ENCODE data around the gene RASGRF1. TPM values are rescaled to one million over a fixed set of nuclear protein-coding genes. Genes with fewer than 3 reads are reported as not detected.

RASGRF1 gene
- total RNA-seq, 4 donors from 2014 or later, result 0.14 to 0.75 (median 0.64) TPM; not detected in 1

GRCh38 chr15:79132770-79133169 is 42.2 kb upstream of the RASGRF1 start:
- no peak for DNase-seq
- in situ Hi-C loops (cut with MboI; ENCODE audit: low pct_ligation_motif_present in 1 of 4, low pct_unique_long_range_greater_than_20kb in 1 of 4, low sequenced_read_pairs in 3 of 4), result no loop called here
- peaks cover 7% of the 10 kb centered on the region for H3K27me3 ChIP-seq
- no peak overlapping the region for H3K4me3 ChIP-seq
- TF ChIP-seq EP300 (IDR thresholded peaks at IDR 0.05; ENCODE audit: low read depth), result no peak
- no peak for TF ChIP-seq POLR2AphosphoS5 (IDR thresholded peaks at IDR 0.05)
- TF ChIP-seq POLR2A (IDR thresholded peaks at IDR 0.05), result no peak
- TF ChIP-seq CTCF (IDR thresholded peaks at IDR 0.05), result no peak
- 72% methylated on average over 1 of the region's 1 CpG; no CpG with 5 or more reads in 1 of the 2 donors for WGBS, 2 donors (ENCODE audit: low coverage in 1 of 2)
- intact Hi-C loops (cut with DNase I; ENCODE audit: low total_unique reads), result no loop called here
- H3K4me1 ChIP-seq, result no peaks in the 10 kb centered on the region
- no peaks in the 10 kb centered on the region for H3K9me3 ChIP-seq
- H3K36me3 ChIP-seq, result no peaks in the 10 kb centered on the region
- H3K27ac ChIP-seq, result no peak overlapping the region

- no peaks in the 10 kb centered on the region for H3K4me1 ChIP-seq
- no peak for TF ChIP-seq EP300 (IDR thresholded peaks at IDR 0.05; ENCODE audit: low read depth)
- no peak for TF ChIP-seq POLR2A (IDR thresholded peaks at IDR 0.05)
- no peak for TF ChIP-seq CTCF (IDR thresholded peaks at IDR 0.05)
- no peak for TF ChIP-seq POLR2AphosphoS5 (IDR thresholded peaks at IDR 0.05)
- in situ Hi-C loops (cut with MboI; ENCODE audit: low pct_ligation_motif_present in 1 of 4, low pct_unique_long_range_greater_than_20kb in 1 of 4, low sequenced_read_pairs in 3 of 4), result no loop called here
- H3K36me3 ChIP-seq, result no peaks in the 10 kb centered on the region
- H3K4me3 ChIP-seq, result no peak overlapping the region
- intact Hi-C loops (cut with DNase I; ENCODE audit: low total_unique reads), result no loop called here
- H3K9me3 ChIP-seq, result no peaks in the 10 kb centered on the region
- DNase-seq, result no peak
- H3K27me3 ChIP-seq, result peaks cover 7% of the 10 kb centered on the region
- no peak overlapping the region for H3K27ac ChIP-seq
These were observed 41.8 kb upstream of the RASGRF1 start for GRCh38 chr15:79132361-79132760.

- in situ Hi-C loops (cut with MboI; ENCODE audit: low pct_ligation_motif_present in 1 of 4, low pct_unique_long_range_greater_than_20kb in 1 of 4, low sequenced_read_pairs in 3 of 4) (no loop called here), intact Hi-C loops (cut with DNase I; ENCODE audit: low total_unique reads) (no loop called here)
- no peak overlapping the region for H3K27ac ChIP-seq
- TF ChIP-seq POLR2A (IDR thresholded peaks at IDR 0.05) (no peak), POLR2AphosphoS5 (IDR thresholded peaks at IDR 0.05) (no peak), EP300 (IDR thresholded peaks at IDR 0.05; ENCODE audit: low read depth) (no peak), CTCF (IDR thresholded peaks at IDR 0.05) (no peak)
- peaks cover 6% of the 10 kb centered on the region for H3K27me3 ChIP-seq
- H3K36me3 ChIP-seq, result no peaks in the 10 kb centered on the region
- H3K4me1 ChIP-seq, result no peaks in the 10 kb centered on the region
- no peaks in the 10 kb centered on the region for H3K9me3 ChIP-seq
- no peak overlapping the region for H3K4me3 ChIP-seq
- WGBS, 2 donors (ENCODE audit: low coverage in 1 of 2), result 51% methylated on average over 4 of the region's 4 CpGs; no CpG with 5 or more reads in 1 of the 2 donors
- DNase-seq, result no peak
These were observed 40.1 kb upstream of the RASGRF1 start for GRCh38 chr15:79130535-79131130.

GRCh38 chr15:79129235-79129634 is 38.7 kb upstream of the RASGRF1 start:
- H3K36me3 ChIP-seq, result no peaks in the 10 kb centered on the region
- TF ChIP-seq POLR2A (IDR thresholded peaks at IDR 0.05), result no peak
- TF ChIP-seq EP300 (IDR thresholded peaks at IDR 0.05; ENCODE audit: low read depth), result no peak
- TF ChIP-seq POLR2AphosphoS5 (IDR thresholded peaks at IDR 0.05), result no peak
- no peak for TF ChIP-seq CTCF (IDR thresholded peaks at IDR 0.05)
- intact Hi-C loops (cut with DNase I; ENCODE audit: low total_unique reads) (no loop called here), in situ Hi-C loops (cut with MboI; ENCODE audit: low pct_ligation_motif_present in 1 of 4, low pct_unique_long_range_greater_than_20kb in 1 of 4, low sequenced_read_pairs in 3 of 4) (no loop called here)
- no peak overlapping the region for H3K27ac ChIP-seq
- no peaks in the 10 kb centered on the region for H3K27me3 ChIP-seq
- no peaks in the 10 kb centered on the region for H3K4me1 ChIP-seq
- WGBS, 2 donors (ENCODE audit: low coverage in 1 of 2), result 87 to 96% methylated on average over 3 of the region's 3 CpGs
- H3K4me3 ChIP-seq, result no peak overlapping the region
- no peak for DNase-seq
- H3K9me3 ChIP-seq, result no peaks in the 10 kb centered on the region
